Calu3 (cell line): ENCODE measurements around the gene TMEM132A. TPM values are rescaled to one million over a fixed set of nuclear protein-coding genes. Genes with fewer than 3 reads are reported as not detected.
A peak's percentile ranks its signal among the peaks of the same experiment; 100 is the strongest.

Experiments used
- BruUV-seq: library from RNA; stranded (reverse); fragments of 400-500 nt; replicated peaks from 2 replicates; lab custom pipeline; 2021; lab: Mats Ljungman, UMichigan
- CTCF ChIA-PET: fragments of 300-600 bp; sonication (Branson Sonifier 250); formaldehyde crosslinking; loops from one replicate; lab custom pipeline; 2022; ENCODE audit warnings: antibody characterized with exemption; lab: Charles Lee
- DNase-seq: peaks from one replicate; pipeline ENCODE4 v3.0.0; 2022
- H3K27ac Mint-ChIP-seq: one replicate; pipeline ENCODE4 v1.8.0; 2022; ENCODE audit warnings: mixed read lengths; ENCODE audit not compliant: unreplicated experiment
- H3K27me3 Mint-ChIP-seq: one replicate; pipeline ENCODE4 v1.8.0; 2022; ENCODE audit warnings: mixed read lengths; ENCODE audit not compliant: unreplicated experiment
- H3K36me3 Mint-ChIP-seq: one replicate; pipeline ENCODE4 v1.8.0; 2022; ENCODE audit warnings: mild to moderate bottlenecking, moderate library complexity, mixed read lengths; ENCODE audit not compliant: insufficient read depth, unreplicated experiment
- H3K4me1 Mint-ChIP-seq: one replicate; pipeline ENCODE4 v1.8.0; 2022; ENCODE audit warnings: mild to moderate bottlenecking, low read depth, mixed read lengths; ENCODE audit not compliant: unreplicated experiment
- H3K4me3 Mint-ChIP-seq: one replicate; pipeline ENCODE4 v1.8.0; 2022; ENCODE audit warnings: mild to moderate bottlenecking, low read depth, moderate library complexity, mixed read lengths; ENCODE audit not compliant: unreplicated experiment
- H3K9me3 Mint-ChIP-seq: one replicate; pipeline ENCODE4 v1.8.0; 2022; ENCODE audit warnings: low read depth, mixed read lengths; ENCODE audit not compliant: unreplicated experiment
- CTCF ChIP-seq: fragments of 200-600 bp; IDR thresholded peaks from one replicate; pipeline ENCODE4 v1.8.0; 2022; ENCODE audit warnings: antibody characterized with exemption; ENCODE audit not compliant: unreplicated experiment
- intact Hi-C: fragments of 100-400 bp; cut with micrococcal nuclease; formaldehyde crosslinking; loops from one replicate; pipeline ENCODE4 v1.10.0; 2022; ENCODE audit not compliant: unreplicated experiment
- total RNA-seq: library from RNA; stranded (reverse); gene quantifications from 2 replicates; pipeline ENCODE4 v1.2.3, GENCODE V29; 2022

The TMEM132A gene
- total RNA-seq, 1 experiment from 2014 or later = 116 TPM

- intact Hi-C loops = no loop called here
- H3K27me3 Mint-ChIP-seq = no peaks in the 10 kb centered on the region
- H3K4me3 Mint-ChIP-seq = peak overlapping the region; percentile 82
- CTCF ChIA-PET = interaction anchor here (0.9 to 1.3 kb wide), 2 partner anchors 8 to 209 kb away, joined by 3 to 7 read pairs; no protein-coding TSS in a partner anchor
- no peaks in the 10 kb centered on the region for H3K9me3 Mint-ChIP-seq
- peaks cover 19% of the 10 kb centered on the region for H3K36me3 Mint-ChIP-seq
- no peak for TF ChIP-seq CTCF
- no TSS peak for BruUV-seq
- no peak for DNase-seq
- no peak overlapping the region for H3K27ac Mint-ChIP-seq
- peaks cover 15% of the 10 kb centered on the region for H3K4me1 Mint-ChIP-seq
Observed at GRCh38 chr11:60923800-60924109, 505 bp upstream of the TMEM132A start.

- CTCF ChIA-PET = no interaction called here
- H3K4me3 Mint-ChIP-seq = peak overlapping the region; percentile 82
- TF ChIP-seq CTCF = no peak
- no peak for DNase-seq
- H3K9me3 Mint-ChIP-seq = no peaks in the 10 kb centered on the region
- H3K36me3 Mint-ChIP-seq = peaks cover 19% of the 10 kb centered on the region
- no TSS peak for BruUV-seq
- H3K27ac Mint-ChIP-seq = no peak overlapping the region
- intact Hi-C loops = no loop called here
- no peaks in the 10 kb centered on the region for H3K27me3 Mint-ChIP-seq
- peaks cover 15% of the 10 kb centered on the region for H3K4me1 Mint-ChIP-seq
Observed at GRCh38 chr11:60924906-60925853, 920 bp downstream of the TMEM132A start.

- intact Hi-C loops = no loop called here
- BruUV-seq = TSS peak; percentile 13
- H3K27ac Mint-ChIP-seq = no peak overlapping the region
Observed at GRCh38 chr11:60925868-60926267, 1.6 kb downstream of the TMEM132A start.

GRCh38 chr11:60926500-60926899, 2.2 kb downstream of the TMEM132A start:
- no TSS peak for BruUV-seq
- H3K27ac Mint-ChIP-seq = no peak overlapping the region
- no peak overlapping the region for H3K4me3 Mint-ChIP-seq
- DNase-seq = no peak
- no peak for TF ChIP-seq CTCF
- H3K4me1 Mint-ChIP-seq = peaks cover 15% of the 10 kb centered on the region
- no peaks in the 10 kb centered on the region for H3K9me3 Mint-ChIP-seq
- H3K36me3 Mint-ChIP-seq = peaks cover 26% of the 10 kb centered on the region
- no peaks in the 10 kb centered on the region for H3K27me3 Mint-ChIP-seq
- intact Hi-C loops = no loop called here
- CTCF ChIA-PET = interaction anchor here (0.5 to 1.5 kb wide), 2 partner anchors 11 to 82 kb away, joined by 5 read pairs; no protein-coding TSS in a partner anchor

More at GRCh38 chr11:60925868-60926267, 1.6 kb downstream of the TMEM132A start:
- Mint-ChIP-seq H3K4me1 (peaks cover 15% of the 10 kb centered on the region), H3K4me3 (peak overlapping the region; percentile 82), H3K9me3 (no peaks in the 10 kb centered on the region), H3K27me3 (no peaks in the 10 kb centered on the region), H3K36me3 (peaks cover 24% of the 10 kb centered on the region)
- CTCF ChIA-PET = no interaction called here
- no peak for DNase-seq
- TF ChIP-seq CTCF = no peak
